ENCODE measurements around the gene MCIDAS. TPM values are rescaled to one million over a fixed set of nuclear protein-coding genes. Genes with fewer than 3 reads are reported as not detected.

MCIDAS gene
- total and polyA plus RNA-seq, 2 donors (not counting 1 experiment from before 2014, with no cell fraction given) = not detected

- peaks cover 4% of the 10 kb centered on the region for H3K9me3 Mint-ChIP-seq (ENCODE audit: insufficient read depth)
- H3K79me2 ChIP-seq (ENCODE audit: control insufficient read depth, insufficient read depth, low read length) = no peaks in the 10 kb centered on the region
- intact Hi-C loops (cut with micrococcal nuclease) = no loop called here
- H3K4me1 ChIP-seq (ENCODE audit: control insufficient read depth in 2 of 2, insufficient read depth in 2 of 2, low read length in 2 of 2) = no peaks in the 10 kb centered on the region
- H3K36me3 ChIP-seq (replicated peaks in 1 of 2; ENCODE audit: control extremely low read depth in 1 of 2, control insufficient read depth in 1 of 2, extremely low read depth in 1 of 2, insufficient read depth in 2 of 2, low read length in 1 of 2) = no peaks in the 10 kb centered on the region
- no peak overlapping the region for H3K27ac Mint-ChIP-seq
- ATAC-seq (ENCODE audit: low read depth) (no peak), DNase-seq (no peak)
- no CpG with 5 or more reads among the region's 1 CpG for WGBS (ENCODE audit: insufficient coverage)
- POLR2A ChIA-PET = no interaction called here
- peaks cover 2 to 12% (median 10%) of the 10 kb centered on the region in 3 donors for H3K9me3 ChIP-seq (ENCODE audit: control extremely low read depth in 1 of 3, control insufficient read depth in 2 of 3, insufficient read depth in 1 of 3, low read length in 2 of 3)
- no peak overlapping the region for H3K4me3 Mint-ChIP-seq
- TF ChIP-seq CTCF (IDR thresholded peaks at IDR 0.05) (no peak), EZH2 (IDR thresholded peaks at IDR 0.05; ENCODE audit: borderline replicate concordance, insufficient read depth, low read depth, low read length, poor library complexity, severe bottlenecking) (no peak)
- H3K9ac ChIP-seq (ENCODE audit: low read length) = no peak overlapping the region
- CTCF ChIA-PET = no interaction called here
- H3K27ac ChIP-seq (ENCODE audit: low read length in 2 of 2) = no peak overlapping the region
- no peak overlapping the region for H3K4me2 ChIP-seq (replicated peaks; ENCODE audit: low read depth, low read length, poor library complexity, severe bottlenecking)
- H3K27me3 Mint-ChIP-seq = peaks cover 4% of the 10 kb centered on the region
- no peak overlapping the region for H3K4me3 ChIP-seq (ENCODE audit: control extremely low read depth in 1 of 5, extremely low read depth in 1 of 5, insufficient read depth in 1 of 5, low read depth in 2 of 5, low read length in 4 of 5)
- no peaks in the 10 kb centered on the region for H3K27me3 ChIP-seq (replicated peaks in 1 of 4; ENCODE audit: control extremely low read depth in 1 of 4, control insufficient read depth in 3 of 4, insufficient read depth in 4 of 4, low read length in 3 of 4)
- H4K20me1 ChIP-seq (ENCODE audit: control insufficient read depth, insufficient read depth, low read length, poor library complexity, severe bottlenecking) = no peaks in the 10 kb centered on the region
- no peak overlapping the region for H2AFZ ChIP-seq (ENCODE audit: insufficient read depth, low read depth, low read length, poor library complexity, severe bottlenecking)
- H3K4me1 Mint-ChIP-seq = no peaks in the 10 kb centered on the region
Observed at GRCh38 chr5:55250064-55250463, 22.9 kb upstream of the MCIDAS start.

GRCh38 chr5:55241746-55242145 lies 14.6 kb upstream of the MCIDAS start:
- no peak overlapping the region for H3K27ac ChIP-seq (ENCODE audit: low read length in 2 of 2)
- no peak overlapping the region for H2AFZ ChIP-seq (ENCODE audit: insufficient read depth, low read depth, low read length, poor library complexity, severe bottlenecking)
- H3K36me3 ChIP-seq (replicated peaks in 1 of 2; ENCODE audit: control extremely low read depth in 1 of 2, control insufficient read depth in 1 of 2, extremely low read depth in 1 of 2, insufficient read depth in 2 of 2, low read length in 1 of 2) = no peaks in the 10 kb centered on the region
- H3K79me2 ChIP-seq (ENCODE audit: control insufficient read depth, insufficient read depth, low read length) = no peaks in the 10 kb centered on the region
- CTCF ChIA-PET = interaction anchor here (0.5 to 0.7 kb wide), 2 partner anchors 56 to 70 kb away, joined by 3 read pairs; no protein-coding TSS in a partner anchor
- POLR2A ChIA-PET = no interaction called here
- ATAC-seq (ENCODE audit: low read depth) = no peak
- H3K4me1 ChIP-seq (ENCODE audit: control insufficient read depth in 2 of 2, insufficient read depth in 2 of 2, low read length in 2 of 2) = no peaks in the 10 kb centered on the region
- no peak overlapping the region for H3K4me3 ChIP-seq (ENCODE audit: control extremely low read depth in 1 of 5, extremely low read depth in 1 of 5, insufficient read depth in 1 of 5, low read depth in 2 of 5, low read length in 4 of 5)
- 80% methylated on average over 3 of the region's 4 CpGs for WGBS (ENCODE audit: insufficient coverage)
- Mint-ChIP-seq H3K27ac (no peak overlapping the region), H3K4me3 (no peak overlapping the region), H3K9me3 (ENCODE audit: insufficient read depth) (no peaks in the 10 kb centered on the region), H3K4me1 (no peaks in the 10 kb centered on the region), H3K27me3 (peaks cover 33% of the 10 kb centered on the region)
- H3K4me2 ChIP-seq (replicated peaks; ENCODE audit: low read depth, low read length, poor library complexity, severe bottlenecking) = no peak overlapping the region
- no peak for DNase-seq
- intact Hi-C loops (cut with micrococcal nuclease) = no loop called here
- peaks cover 0 to 8% (median 7%) of the 10 kb centered on the region in 4 experiments for H3K27me3 ChIP-seq (replicated peaks in 1 of 4; ENCODE audit: control extremely low read depth in 1 of 4, control insufficient read depth in 3 of 4, insufficient read depth in 4 of 4, low read length in 3 of 4)
- TF ChIP-seq EZH2 (IDR thresholded peaks at IDR 0.05; ENCODE audit: borderline replicate concordance, insufficient read depth, low read depth, low read length, poor library complexity, severe bottlenecking) = no peak
- TF ChIP-seq CTCF (IDR thresholded peaks at IDR 0.05) = no peak
- peaks cover 0 to 6% (median 0%) of the 10 kb centered on the region in 3 donors for H3K9me3 ChIP-seq (ENCODE audit: control extremely low read depth in 1 of 3, control insufficient read depth in 2 of 3, insufficient read depth in 1 of 3, low read length in 2 of 3)
- no peak overlapping the region for H3K9ac ChIP-seq (ENCODE audit: low read length)
- no peaks in the 10 kb centered on the region for H4K20me1 ChIP-seq (ENCODE audit: control insufficient read depth, insufficient read depth, low read length, poor library complexity, severe bottlenecking)

All from B cell (primary cell).